GM19238 (cell line): Measurements from ENCODE around the gene SASH3.

Experiments
- DNase-seq: peaks from one replicate; pipeline ENCODE4 v3.0.0; 2011; ENCODE audit warnings: low spot score; ENCODE audit not compliant: insufficient read length

Gene SASH3

GRCh38 chrX:129783291-129783713 is 3.6 kb downstream of the SASH3 start:
- no peak for DNase-seq

- DNase-seq, result no peak
These were observed 4.6 kb downstream of the SASH3 start for GRCh38 chrX:129784371-129784770.

- DNase-seq, result no peak
These were observed 5.6 kb downstream of the SASH3 start for GRCh38 chrX:129785160-129785947.

GRCh38 chrX:129786210-129786651 is 6.5 kb downstream of the SASH3 start:
- DNase-seq, result peak; percentile 45

- DNase-seq, result no peak
These were observed 7.7 kb downstream of the SASH3 start for GRCh38 chrX:129787336-129788055.

GRCh38 chrX:129788527-129788926 is 8.8 kb downstream of the SASH3 start:
- no peak for DNase-seq

GRCh38 chrX:129790146-129790545 is 10.4 kb downstream of the SASH3 start:
- DNase-seq, result no peak

- DNase-seq, result no peak
These were observed 11.1 kb downstream of the SASH3 start for GRCh38 chrX:129790808-129791207.

- DNase-seq, result no peak
These were observed 11.6 kb downstream of the SASH3 start for GRCh38 chrX:129791336-129791735.

- DNase-seq, result no peak
These were observed 12.3 kb downstream of the SASH3 start for GRCh38 chrX:129791961-129792570.

- DNase-seq, result no peak
These were observed 13.0 kb downstream of the SASH3 start for GRCh38 chrX:129792586-129793291.

- no peak for DNase-seq
These were observed 13.9 kb downstream of the SASH3 start for GRCh38 chrX:129793604-129794191.

GRCh38 chrX:129795584-129795983 is 15.8 kb downstream of the SASH3 start:
- no peak for DNase-seq

- DNase-seq, result no peak
These were observed 17.6 kb downstream of the SASH3 start for GRCh38 chrX:129797251-129797906.

GRCh38 chrX:129798456-129798855 is 18.7 kb downstream of the SASH3 start:
- no peak for DNase-seq

GRCh38 chrX:129798888-129799287 is 19.1 kb downstream of the SASH3 start:
- no peak for DNase-seq

- DNase-seq, result no peak
These were observed 20.4 kb downstream of the SASH3 start for GRCh38 chrX:129800186-129800585.

- DNase-seq, result no peak
These were observed 23.1 kb downstream of the SASH3 start for GRCh38 chrX:129802863-129803262.

GRCh38 chrX:129804806-129805205 is 25.1 kb downstream of the SASH3 start:
- DNase-seq, result no peak

- no peak for DNase-seq
These were observed 28.5 kb downstream of the SASH3 start for GRCh38 chrX:129808158-129808828.
